ENCODE results near the gene RECK.

The RECK gene

DNA sequence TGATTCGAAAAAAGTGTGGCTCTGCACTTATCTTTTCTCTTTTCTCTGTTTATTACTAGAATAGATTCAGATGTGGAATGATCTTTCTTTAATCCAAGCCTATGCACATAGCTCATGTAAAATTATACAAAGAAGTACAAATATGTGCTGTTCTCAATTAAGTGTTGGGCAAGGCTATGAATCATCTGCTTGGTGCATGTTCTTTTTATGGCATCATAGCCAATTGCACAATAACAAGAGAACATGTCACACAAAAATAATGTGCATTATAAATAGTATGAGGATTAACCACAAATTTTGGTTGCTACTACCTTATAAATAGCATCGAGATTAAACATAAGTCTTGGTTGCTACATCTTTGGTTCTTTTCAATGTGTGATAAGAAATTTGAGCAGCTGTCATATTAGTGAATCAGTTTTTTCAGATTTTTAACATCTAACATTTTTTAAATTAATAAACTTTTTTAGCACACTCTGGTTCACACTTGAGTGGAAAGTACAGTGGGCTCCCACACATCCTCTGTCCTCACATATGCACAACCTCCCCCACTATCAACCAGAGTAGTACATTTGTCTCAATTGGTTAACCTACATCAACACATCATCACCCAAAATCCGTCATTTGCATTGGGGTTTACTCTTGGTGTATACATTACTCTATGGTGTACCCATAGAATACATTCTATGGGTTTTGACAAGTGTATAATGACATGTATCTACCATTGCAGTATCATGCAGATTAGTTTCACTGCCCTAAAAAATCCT is 6.8 kb upstream of the RECK start:
- no peak for DNase-seq

DNA sequence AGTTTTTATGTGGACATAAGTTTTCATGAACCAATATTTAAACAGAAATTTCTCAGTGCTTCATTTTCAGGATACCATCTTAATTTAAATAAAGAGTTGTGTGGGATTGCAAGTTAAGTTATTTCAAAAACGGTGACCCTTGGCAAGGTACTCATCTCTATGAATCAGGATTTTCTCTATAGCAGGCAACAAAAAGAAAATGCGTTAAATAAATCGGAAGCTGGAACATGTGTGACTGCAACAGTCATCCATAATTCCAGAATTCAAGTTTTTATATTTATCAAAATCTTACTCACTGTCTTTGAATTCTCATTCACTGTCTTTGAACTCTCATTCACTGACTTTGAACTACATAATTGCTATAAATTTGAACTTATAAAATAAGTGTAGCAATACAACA is 5.8 kb upstream of the RECK start:
- no peak for DNase-seq

DNA sequence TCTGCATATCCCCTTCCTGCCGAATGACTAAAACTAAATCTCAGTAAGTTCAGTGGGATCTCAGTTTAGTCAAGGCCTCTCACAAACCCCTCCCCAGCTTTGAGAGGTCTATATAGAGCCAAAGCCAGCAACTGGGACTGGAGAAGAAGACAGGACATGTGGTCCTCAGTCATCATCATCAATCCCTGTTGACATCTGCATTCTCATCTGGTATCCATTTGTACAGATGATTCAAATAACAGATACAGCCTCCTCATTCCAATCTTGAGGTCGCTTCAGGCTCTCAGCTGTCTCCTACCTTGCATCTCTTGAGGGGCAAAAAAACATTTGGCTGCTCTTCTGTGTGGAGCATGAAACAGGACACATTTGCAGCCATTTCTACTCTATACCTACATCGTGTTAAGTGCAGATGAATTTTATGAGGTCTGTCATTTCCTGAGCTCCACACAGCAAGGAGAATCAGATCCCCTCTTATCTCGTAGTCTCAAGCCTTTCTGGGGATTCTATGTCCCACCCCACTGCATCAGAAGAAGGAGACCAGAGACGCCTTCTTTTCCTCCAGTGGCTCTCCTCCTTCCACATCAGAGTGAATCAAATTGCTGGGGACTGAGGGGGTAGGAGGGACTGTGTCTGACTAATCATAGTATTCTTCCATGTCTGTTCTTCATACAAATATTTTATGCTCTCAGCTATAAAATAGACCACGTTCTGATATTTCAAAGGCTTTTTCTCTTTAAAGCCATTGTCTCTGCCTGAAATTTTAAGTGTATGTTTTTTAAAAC is 4.7 kb upstream of the RECK start:
- DNase-seq: no peak

DNA sequence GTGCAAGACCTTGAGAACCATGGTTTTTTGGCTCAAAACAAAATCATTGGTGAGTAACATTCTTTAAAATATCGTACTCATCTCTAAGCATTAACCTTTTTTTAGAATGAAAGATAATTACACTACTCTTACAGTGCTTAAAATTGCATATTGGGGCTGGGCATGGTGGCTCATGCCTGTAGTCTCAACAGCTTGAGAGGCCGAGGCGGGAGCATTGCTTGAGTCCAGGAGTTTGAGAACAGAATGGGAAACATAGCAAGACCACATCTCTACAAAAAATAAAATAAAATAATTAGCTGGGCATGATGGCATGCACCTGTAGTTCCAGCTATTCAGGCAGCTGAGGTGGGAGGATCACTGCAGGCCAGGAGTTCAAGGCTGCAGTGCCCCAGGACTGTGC is 2.9 kb upstream of the RECK start:
- no peak for DNase-seq

DNA sequence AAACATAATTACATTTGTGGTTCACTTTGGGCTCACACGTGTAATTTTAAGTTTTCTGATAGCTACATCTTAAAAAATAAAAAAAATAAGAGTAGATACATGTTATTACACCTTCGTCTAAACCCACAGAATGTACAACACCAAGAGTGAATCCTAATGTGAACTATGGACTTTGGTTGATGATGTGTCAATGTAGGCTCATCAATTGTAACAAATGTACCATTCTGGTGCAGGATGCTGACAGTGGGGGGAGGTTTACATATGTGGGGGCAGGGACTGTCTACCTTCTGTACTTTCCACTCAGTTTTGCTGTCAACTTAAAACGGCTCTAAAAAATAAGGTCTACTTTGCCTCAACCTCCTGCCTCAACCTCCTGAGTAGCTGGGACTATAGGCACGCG is 2.5 kb upstream of the RECK start:
- DNase-seq: no peak

DNA sequence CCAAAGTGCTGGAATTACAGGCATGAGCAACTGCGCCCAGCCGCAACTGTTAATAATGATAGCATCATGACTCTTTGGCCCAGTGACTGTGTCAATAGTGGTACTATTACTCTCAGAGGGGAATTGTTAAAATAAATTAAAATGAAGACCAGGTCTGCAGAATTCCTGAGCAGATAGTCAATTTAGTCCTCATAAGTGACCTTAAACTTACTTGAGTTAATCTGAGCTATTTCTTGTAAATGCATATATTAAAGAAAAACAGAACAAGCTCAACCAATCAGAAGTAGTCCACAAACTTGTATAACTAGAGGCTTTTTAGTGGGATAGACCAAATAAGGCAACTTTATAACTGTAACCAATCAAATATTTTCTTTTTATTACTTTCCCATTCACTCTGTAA is 1.7 kb upstream of the RECK start:
- no peak for DNase-seq

DNA sequence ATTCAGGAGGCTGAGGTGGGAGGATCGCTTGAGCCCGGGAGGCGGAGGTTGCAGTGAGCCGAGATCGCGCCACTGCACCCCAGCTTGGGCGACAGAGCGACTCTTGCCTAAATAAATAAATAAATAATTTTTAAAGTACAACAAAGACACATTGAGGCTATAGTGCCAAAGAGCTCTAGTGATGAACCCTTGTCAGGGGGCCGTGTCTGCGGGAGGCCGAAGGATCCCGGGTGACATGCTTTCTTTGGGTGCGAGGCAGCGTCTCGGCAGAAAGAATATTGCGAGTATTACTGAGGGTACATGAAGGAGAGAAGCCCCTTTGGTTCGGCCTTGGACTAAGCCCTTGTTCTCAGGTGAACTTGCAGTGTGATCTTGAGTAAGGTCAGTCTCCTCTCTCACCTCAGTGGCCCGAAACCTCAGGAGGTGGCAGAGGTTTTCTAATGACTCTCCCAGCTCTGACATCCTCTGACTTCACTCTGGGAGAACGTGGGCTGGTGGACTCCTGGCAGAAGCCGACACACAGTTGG is 397 bp upstream of the RECK start:
- DNase-seq: peak; percentile 4

DNA sequence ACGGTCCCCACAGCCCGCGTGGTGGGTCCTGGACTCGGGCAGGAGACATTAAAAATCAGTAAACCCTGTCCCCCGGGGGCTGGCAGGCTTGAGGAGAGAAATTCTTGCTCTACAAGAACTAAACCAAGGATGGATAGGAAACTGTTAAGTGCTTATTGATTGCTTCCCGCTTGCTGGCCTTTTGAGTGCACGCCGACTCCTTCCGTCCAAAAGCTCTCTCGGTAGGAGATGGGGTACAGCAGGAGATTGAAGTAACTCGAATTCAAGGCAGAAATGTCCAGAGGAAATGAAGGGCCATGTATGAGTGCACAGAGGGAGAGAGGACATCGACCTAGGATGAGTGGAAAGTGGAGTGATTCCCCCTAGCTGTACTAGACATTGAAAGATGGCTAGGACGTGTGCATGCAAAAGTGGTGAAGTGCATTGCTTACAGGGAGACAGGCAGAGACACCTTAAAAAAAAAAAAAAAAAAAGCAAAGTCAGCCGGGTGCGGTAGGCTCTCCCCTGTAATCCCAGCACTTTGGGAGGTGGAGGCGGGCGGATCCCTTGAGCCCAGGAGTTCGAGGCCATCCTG is 923 bp downstream of the RECK start:
- no peak for DNase-seq

DNA sequence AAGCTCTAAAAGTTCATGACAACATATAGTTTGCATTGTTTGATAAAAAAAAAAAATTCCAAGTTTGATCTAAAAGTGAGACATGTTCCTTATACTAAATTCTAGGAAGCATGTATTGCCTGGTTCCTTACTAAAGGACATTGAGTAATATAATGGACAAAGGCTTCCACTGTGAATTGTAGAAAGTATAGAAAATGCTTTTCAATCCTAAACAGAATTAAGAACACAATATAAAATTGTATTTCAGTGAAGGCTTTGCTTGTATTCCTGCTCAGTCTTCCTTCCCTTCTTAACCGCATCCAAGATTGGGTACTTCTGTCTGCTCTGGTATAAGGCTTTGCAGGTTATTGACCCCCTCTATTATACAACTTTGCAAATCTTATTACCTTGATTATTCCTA is 2.4 kb downstream of the RECK start:
- DNase-seq: no peak

DNA sequence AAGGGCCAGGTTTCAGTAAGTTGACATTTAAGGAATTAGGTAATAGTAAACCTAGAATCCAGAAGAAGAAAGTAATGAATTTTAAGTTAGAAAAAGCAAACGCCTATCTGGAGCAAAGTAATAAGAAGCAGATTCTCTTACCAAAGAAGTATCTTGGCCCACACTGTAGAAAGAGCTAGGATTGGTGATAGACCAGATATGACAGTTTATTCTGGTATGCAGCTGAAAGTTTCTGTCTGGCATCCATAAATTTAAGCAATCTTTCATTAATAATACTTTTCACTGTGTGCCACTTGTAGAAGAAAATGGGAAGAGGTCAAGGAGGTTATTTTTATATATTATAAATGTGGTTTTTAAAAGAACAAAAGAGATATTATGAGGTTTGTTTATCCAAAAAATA is 3.0 kb downstream of the RECK start:
- DNase-seq: no peak

DNA sequence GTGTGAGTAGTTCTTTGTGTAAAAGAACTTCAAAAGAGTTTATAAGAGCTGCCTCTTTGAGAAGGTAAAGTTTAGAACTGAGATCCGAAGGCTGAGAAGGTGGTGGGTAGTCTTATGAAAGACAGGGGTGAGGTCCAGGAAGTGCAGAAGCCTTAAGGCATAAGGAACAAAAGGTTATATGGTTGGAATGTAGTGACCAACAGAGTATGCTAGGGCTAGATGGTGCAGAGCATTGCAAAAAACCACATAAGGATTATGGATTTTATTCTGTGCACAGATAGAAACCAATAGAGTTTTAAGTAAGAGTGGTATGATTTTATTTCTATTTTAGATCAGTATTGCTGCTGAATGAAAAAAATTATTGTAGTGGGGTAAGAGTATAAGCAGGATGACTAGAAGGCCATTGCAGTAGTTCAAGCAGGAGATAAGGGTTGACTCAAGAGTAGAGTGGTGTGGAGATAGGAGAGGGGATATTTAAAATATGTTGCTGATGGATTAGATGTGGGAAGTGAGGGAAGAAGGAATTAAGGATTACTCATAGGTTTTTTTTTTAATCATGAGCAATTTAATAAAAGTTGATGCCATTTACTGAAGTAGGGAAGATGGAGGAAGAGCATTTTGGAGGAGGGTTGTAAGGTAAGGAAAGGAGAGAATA is 3.7 kb downstream of the RECK start:
- DNase-seq: no peak

DNA sequence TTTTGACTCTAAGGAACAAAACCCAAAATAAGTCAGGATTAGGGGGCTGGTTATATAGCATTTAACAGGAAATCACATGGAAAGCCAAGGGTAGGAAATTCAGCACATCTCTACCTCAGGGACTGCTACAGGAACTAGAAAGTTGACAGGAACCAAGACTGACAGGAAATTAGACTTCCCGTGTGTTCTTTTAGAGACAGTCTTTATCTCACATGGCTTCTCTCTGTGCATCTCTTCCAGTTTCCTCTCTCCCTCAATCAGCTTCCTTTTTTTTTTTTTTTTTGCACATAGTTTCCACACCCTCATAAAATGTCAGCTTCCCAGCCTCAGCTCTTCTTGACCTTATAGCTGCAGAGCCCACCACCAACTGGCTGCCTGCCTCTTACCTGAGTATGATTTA is 4.8 kb downstream of the RECK start:
- no peak for DNase-seq

DNA sequence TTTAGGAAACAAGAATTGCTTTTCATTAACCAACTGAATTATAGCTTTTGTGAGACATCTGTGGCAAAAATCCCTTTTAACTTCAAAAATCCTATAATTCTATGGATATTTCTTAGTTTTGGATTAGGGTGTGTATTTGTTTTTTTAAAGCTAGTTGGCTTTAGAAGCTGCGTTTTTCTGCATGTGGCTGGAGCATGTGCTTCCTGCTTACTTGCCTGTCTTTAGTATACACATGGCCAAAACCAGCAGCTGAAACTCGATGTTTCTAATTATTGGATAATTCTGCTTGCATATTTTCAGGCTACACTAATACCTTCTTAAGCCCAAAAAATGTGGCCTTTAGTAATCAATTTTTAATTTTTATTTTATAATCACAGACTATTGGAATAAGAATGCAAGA is 8.9 kb downstream of the RECK start:
- DNase-seq: no peak

DNA sequence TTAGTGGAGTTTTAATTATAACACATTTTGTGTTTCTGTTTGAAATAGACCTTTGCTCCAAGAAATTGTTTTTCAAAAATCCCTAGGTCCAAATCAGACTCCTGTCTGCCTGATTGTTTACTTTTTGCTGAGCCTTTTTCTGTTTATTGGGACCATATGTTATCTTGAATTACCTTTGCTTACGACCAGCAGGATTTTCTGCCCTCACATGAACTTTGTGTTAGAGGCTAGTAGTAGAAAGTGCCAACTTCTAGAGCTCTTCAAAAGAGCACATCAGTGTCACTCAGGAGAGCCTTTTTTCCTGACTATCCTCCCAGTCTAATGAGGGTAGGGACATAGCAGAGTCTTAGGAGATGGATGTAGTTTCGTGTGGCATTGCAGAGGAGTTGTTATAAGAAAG is 10.2 kb downstream of the RECK start:
- DNase-seq: no peak

DNA sequence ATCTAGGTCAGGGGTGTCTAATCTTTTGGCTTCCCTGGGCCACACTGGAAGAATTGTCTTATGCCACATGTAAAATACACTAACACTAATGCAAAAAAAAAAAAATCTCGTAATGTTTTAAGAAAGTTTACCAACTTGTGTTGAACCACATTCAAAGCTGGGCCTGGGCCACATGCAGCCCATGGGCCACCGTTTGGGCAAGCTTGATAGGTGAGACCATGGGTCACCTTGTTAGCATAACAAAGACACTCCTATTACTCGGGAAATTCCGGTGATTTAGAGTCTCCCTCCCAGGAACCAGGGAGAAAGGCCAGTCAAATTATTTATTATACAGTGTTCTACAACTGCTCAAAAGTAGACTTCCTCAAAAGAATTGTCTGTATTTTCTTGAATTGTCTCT is 12.7 kb downstream of the RECK start:
- DNase-seq: no peak

DNA sequence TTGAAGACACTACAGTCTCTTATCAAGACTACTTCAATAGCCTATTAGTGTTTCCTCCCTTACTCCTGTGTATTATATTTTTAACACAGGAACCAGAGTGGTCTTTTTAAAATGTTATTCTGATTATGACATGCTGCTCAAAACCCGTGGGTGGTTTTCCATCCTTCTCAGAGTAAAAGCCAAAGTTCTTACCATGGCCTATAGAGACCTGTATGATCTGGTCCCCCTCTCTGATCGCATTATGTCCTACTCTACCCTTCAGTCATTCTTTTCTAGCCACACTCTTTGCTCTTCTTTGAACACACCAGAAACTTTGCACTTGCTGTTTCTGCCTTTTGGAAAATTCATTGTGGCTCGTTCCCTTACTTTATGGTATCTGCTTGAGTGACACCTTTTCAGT is 13.8 kb downstream of the RECK start:
- DNase-seq: no peak

DNA sequence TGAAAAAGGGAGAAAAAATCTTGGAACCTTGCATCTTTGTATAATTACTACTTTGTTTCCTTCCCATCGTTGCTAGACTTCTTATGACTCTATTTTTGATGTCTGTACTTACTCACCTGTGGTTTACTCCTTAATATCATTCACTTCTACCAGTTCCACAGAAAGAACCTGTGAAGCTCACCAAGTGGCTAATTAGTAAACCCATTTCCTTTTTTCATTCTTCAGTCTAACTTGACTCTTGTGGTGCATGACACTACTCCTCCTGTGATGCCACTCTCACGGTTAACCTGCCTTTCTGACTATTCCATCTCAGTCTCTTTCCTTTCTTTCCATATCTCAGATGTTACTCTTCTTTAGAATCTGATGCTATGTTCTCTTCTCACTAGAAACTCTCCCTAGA is 14.6 kb downstream of the RECK start:
- DNase-seq: no peak

DNA sequence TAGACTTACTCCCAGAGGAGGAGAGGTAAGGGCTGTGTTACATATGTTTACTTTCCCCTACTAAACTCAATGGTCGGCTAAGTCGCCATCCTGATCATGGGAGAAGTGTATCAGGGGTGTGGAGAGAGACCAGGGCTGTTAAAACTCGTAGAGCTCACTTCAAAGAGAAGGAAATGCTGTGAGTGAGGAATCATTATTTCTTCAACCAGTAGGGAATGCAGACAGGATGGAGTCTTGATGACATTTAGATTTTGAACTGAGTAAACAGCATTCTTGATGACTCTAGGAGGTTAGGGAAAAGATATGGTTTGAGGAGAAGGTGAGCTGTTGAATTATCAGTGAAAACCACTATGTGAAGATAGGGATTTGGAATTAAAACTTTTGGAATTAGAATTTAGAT is 17.3 kb downstream of the RECK start:
- no peak for DNase-seq

DNA sequence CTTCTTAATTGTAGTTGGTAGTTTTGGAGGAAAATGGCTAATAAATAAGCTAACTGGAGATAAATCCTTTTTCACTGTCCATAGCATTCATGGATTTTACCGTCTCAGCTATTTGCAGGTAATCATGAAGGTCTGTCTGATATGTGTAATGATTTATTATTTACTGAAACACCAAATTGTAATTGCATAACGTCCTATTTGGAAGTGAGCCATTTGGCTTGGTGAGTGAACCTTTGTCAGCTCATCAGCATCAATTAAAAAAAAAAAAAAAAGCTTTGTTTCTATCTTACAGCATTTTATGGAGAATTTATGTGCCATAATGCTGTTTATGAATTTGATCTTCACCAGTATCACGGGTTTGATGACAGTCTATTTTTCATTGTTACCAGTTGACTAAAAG is 20.2 kb downstream of the RECK start:
- DNase-seq: no peak

DNA sequence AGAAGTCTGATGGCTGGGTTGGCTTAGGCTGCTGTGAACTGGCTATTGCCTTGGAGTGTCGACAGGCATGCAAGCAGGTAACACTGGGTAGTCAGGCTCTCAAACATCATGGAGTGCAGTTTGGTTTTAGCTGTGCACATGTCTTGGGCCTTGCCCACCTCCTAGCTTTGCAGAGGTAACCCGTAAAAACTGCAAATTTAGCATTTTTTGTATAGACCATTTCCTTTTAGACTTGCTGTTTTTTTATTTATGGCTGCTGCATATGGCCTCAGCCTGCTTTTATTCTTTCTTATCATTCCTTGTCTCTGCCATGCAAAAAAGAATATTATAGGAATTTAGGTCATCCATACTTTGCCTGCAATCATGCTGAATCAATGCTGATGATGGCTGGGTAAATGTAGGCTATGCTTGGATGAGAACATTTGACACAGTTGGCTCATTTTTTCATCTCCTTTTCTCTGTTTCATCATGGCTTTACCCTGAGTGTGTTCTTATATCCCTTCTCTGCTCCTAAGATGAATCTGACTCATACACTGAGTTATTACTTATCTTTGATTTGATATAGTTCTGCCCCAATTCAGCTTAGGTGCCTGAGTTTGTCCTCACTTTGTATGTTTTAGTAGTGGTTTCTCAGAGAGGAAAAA is 27.2 kb downstream of the RECK start:
- no peak for DNase-seq

DNA sequence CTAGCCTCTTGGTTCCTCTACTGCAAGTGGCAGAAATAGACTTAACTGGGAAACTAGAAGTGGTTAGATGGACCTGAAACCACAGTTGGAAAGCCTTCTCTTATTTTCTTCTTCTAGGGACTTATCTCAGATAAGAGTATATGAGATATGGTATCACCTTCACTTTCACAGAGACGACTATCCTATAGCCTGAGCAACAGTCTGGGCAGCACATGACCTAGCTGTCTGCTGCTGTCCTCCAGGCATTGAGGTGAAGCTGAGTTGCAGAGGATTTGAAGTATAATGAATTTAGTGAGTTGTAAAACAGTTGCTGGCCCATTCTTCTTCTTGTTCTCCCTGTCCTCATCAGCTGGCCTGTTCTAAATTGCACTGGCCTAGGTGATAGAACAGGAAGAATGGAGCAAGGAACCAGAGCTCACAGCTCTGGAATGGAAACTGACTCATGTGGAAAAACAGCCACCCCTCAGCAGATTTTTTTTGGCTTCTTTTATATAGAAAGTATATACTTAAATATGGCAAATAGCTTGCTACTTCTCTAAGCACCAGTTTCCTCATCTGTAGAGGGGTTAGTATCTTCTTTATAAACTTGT is 27.8 kb downstream of the RECK start:
- no peak for DNase-seq

DNA sequence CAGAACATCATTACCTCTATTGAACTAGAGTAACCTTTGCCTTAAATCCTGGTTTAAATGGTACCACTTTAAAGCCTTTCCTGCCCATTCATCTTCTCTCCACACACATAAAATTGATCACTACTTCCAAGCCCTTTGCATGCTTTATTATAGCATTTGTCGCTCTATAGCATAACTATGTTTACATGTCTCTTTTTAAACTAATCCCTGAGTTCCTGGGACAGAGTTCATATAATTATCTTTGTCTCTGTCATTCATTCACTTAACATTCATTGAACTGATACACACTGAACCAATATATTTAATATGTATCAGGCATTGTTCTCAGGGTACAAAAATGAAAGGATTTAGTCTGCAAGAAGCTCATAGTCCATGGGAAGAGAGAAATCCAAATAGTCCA is 37.3 kb downstream of the RECK start:
- DNase-seq: no peak
